GM12878 (cell line): ENCODE data around the gene CERT1. TPM values are rescaled to one million over a fixed set of nuclear protein-coding genes. Genes with fewer than 3 reads are reported as not detected.

Experiments
- ATAC-seq: fragments of 200-7000 bp; cut with Tn5 transposase; 3 replicates; pipeline ENCODE4 v1.9.1; 2020; ENCODE audit warnings: mild to moderate bottlenecking, moderate library complexity
- BruUV-seq: library from RNA; stranded (reverse); fragments of 400-500 nt; replicated peaks from 2 replicates; lab custom pipeline; 2021; lab: Mats Ljungman, UMichigan
- CTCF ChIA-PET: fragments of 300-600 bp; sonication (Branson Sonifier 250); formaldehyde crosslinking; extraction: SDS; loops from one replicate; lab custom pipeline; 2021; ENCODE audit warnings: inconsistent platforms; lab: Yijun Ruan, JAX
- POLR2A ChIA-PET: fragments of 350-600 bp; formaldehyde crosslinking; extraction: SDS; loops from one replicate; lab custom pipeline; 2021; ENCODE audit warnings: inconsistent platforms; lab: Charles Lee
- RAD21 ChIA-PET: fragments of 300-600 bp; sonication (Branson Sonifier 250); formaldehyde crosslinking; loops from one replicate; lab custom pipeline; 2023; ENCODE audit warnings: antibody characterized with exemption; ENCODE audit not compliant: unreplicated experiment; lab: Charles Lee
- SMC1A ChIA-PET: fragments of 300-600 bp; sonication (Branson Sonifier 250); formaldehyde crosslinking; loops from one replicate; lab custom pipeline; 2023; ENCODE audit not compliant: unreplicated experiment, uncharacterized antibody; lab: Charles Lee
- DNase-seq: peaks from one replicate; pipeline ENCODE4 v3.0.0-alpha.2; 2011; ENCODE audit warnings: low read depth, low spot score
- FAIRE-seq: peaks from 3 replicates; lab custom pipeline; 2011; peaks lifted over from hg19 to GRCh38; lab: Jason Lieb, UNC
- H2AFZ ChIP-seq: 2 replicates; pipeline ENCODE4 v1.6.0; 2011; ENCODE audit warnings: low read depth, low read length, control low read depth; ENCODE audit not compliant: control insufficient read depth
- H3K27ac ChIP-seq: 2 replicates; pipeline ENCODE4 v1.5.1; 2011; ENCODE audit warnings: control low read depth; ENCODE audit not compliant: control insufficient read depth, insufficient read depth
- H3K27me3 ChIP-seq, 2 experiments: replicated peaks in 1 of 2; 2 replicates each; pipeline versions ENCODE4 v1.6.0 to v1.6.1; 2011; ENCODE audit warnings: low read length in 1 of 2; ENCODE audit not compliant: control insufficient read depth in 2 of 2, insufficient read depth in 2 of 2
- H3K36me3 ChIP-seq, 2 experiments: 2 replicates each; pipeline ENCODE4 v1.5.1; 2011; ENCODE audit warnings: low read length in 1 of 2; ENCODE audit not compliant: control insufficient read depth in 2 of 2, insufficient read depth in 2 of 2
- H3K4me1 ChIP-seq: 2 replicates; pipeline ENCODE4 v1.6.1; 2011; ENCODE audit warnings: mild to moderate bottlenecking, low read length, moderate library complexity, mixed read lengths; ENCODE audit not compliant: control insufficient read depth, insufficient read depth
- H3K4me2 ChIP-seq: 2 replicates; pipeline ENCODE4 v1.6.0; 2011; ENCODE audit warnings: control low read depth; ENCODE audit not compliant: control insufficient read depth, insufficient read depth
- H3K4me3 ChIP-seq: fragments of 200-600 bp; sonication (generic); 2 replicates; pipeline ENCODE4 v1.5.1; 2016
- H3K79me2 ChIP-seq: 2 replicates; pipeline ENCODE4 v1.6.0; 2011; ENCODE audit warnings: low read length; ENCODE audit not compliant: control insufficient read depth, insufficient read depth
- H3K9ac ChIP-seq: 2 replicates; pipeline ENCODE4 v1.8.0; 2011; ENCODE audit warnings: low read length, control low read depth, mixed read lengths; ENCODE audit not compliant: control insufficient read depth, insufficient read depth
- H3K9me3 ChIP-seq: replicated peaks from 3 replicates; pipeline ENCODE4 v1.5.1; 2011; ENCODE audit warnings: mild to moderate bottlenecking, low read length; ENCODE audit not compliant: control insufficient read depth, insufficient read depth
- H4K20me1 ChIP-seq: 2 replicates; pipeline ENCODE4 v1.6.0; 2011; ENCODE audit not compliant: control insufficient read depth, insufficient read depth
- ATF7 ChIP-seq: fragments of 450-650 bp; IDR thresholded peaks from 2 replicates; pipeline ENCODE4 v1.6.1; 2016; ENCODE audit warnings: low read depth, mild to moderate bottlenecking
- CHD2 ChIP-seq: IDR thresholded peaks from 2 replicates; pipeline ENCODE4 v1.6.1; 2011; ENCODE audit warnings: low read depth, low read length, improper control_type of control experiment, borderline replicate concordance
- EZH2 ChIP-seq: IDR thresholded peaks from 2 replicates; pipeline ENCODE4 v1.6.1; 2012; ENCODE audit warnings: low read depth, mild to moderate bottlenecking, control low read depth, inconsistent platforms, low read length, borderline replicate concordance; ENCODE audit not compliant: control insufficient read depth
- IKZF1 ChIP-seq: fragments of 450-650 bp; conservative IDR thresholded peaks from 2 replicates; pipeline ENCODE4 v1.6.1; 2017; ENCODE audit warnings: antibody characterized with exemption, mild to moderate bottlenecking
- NFIC ChIP-seq: IDR thresholded peaks from 2 replicates; pipeline ENCODE4 v1.6.1; 2012; ENCODE audit warnings: low read depth, mild to moderate bottlenecking, inconsistent platforms, low read length, moderate library complexity
- NFYA ChIP-seq: IDR thresholded peaks from 2 replicates; pipeline ENCODE4 v1.6.1; 2011; ENCODE audit warnings: low read depth, mild to moderate bottlenecking, low read length, improper control_type of control experiment, borderline replicate concordance
- POLR2A ChIP-seq: IDR thresholded peaks from 2 replicates; pipeline ENCODE4 v1.6.1; 2011; ENCODE audit warnings: low read depth, mild to moderate bottlenecking, low read length
- POLR2AphosphoS2 ChIP-seq: IDR thresholded peaks from 2 replicates; pipeline ENCODE4 v1.6.1; 2011; ENCODE audit warnings: low read depth, mild to moderate bottlenecking, low read length, improper control_type of control experiment, moderate library complexity
- TARDBP ChIP-seq: IDR thresholded peaks from 2 replicates; pipeline ENCODE4 v1.6.1; 2016; ENCODE audit warnings: borderline replicate concordance
- ZSCAN29 ChIP-seq: fragments of 450-650 bp; IDR thresholded peaks from 2 replicates; pipeline ENCODE4 v1.6.1; 2017; ENCODE audit warnings: mild to moderate bottlenecking, moderate library complexity
- WGBS: methylation state at CpG from one replicate; pipeline ENCODE4 v1.1.6; 2016; ENCODE audit warnings: low lambda C conversion rate; ENCODE audit not compliant: insufficient replicate concordance, insufficient coverage; ENCODE audit errors: missing lambda C conversion rate; 5-methylcytosine and 5-hydroxymethylcytosine counted together
- in situ Hi-C: fragments of 300-500 bp; cut with MboI; formaldehyde crosslinking; loops from 9 replicates; pipeline ENCODE4 v1.14.3; 2018; ENCODE audit warnings: mixed read lengths
- intact Hi-C: fragments of 100-400 bp; cut with micrococcal nuclease; formaldehyde crosslinking; loops from one replicate; pipeline ENCODE4 v1.14.2; 2022; ENCODE audit not compliant: unreplicated experiment
- polyA plus RNA-seq, 11 experiments: library from polyadenylated mRNA; depleted of rRNA in 4 of 11; unstranded in 6 of 11; stranded (reverse) in 5 of 11; fragments of >200 nt; fragmentation: Nextera tagmentation in 4 of 11; fragmentation: Illumina TruSeq in 1 of 11; extraction: Ambion mirVana in 4 of 11; extraction: Trizol in 1 of 11; gene quantifications; 1 replicate in 1 of 11; 2 replicates in 10 of 11; pipeline versions ENCODE4 v1.2.1 to v1.2.3, GENCODE V29; 2011 to 2016; ENCODE audit warnings: inconsistent platforms in 2 of 11, missing spikeins in 2 of 11, low read depth in 1 of 11
- total RNA-seq, 4 experiments: library from RNA; depleted of rRNA in 3 of 4; stranded (reverse); fragments of >200 nt in 3 of 4; fragmentation: Illumina TruSeq in 1 of 4; extraction: Trizol in 1 of 4; gene quantifications; 2 replicates each; pipeline versions ENCODE4 v1.2.1 to v1.2.3, GENCODE V29; 2013 to 2021
- TF ChIP-seq, protein P1 (sequence below): IDR thresholded peaks from 2 replicates; pipeline ENCODE4 v1.6.1; 2011; ENCODE audit warnings: borderline replicate concordance, low read depth, mild to moderate bottlenecking, moderate library complexity, low read length; ENCODE audit not compliant: insufficient read depth, poor library complexity, severe bottlenecking
- TF ChIP-seq, protein P2 (sequence below), 3 experiments: IDR thresholded peaks in 2 of 3; conservative IDR thresholded peaks in 1 of 3; 2 replicates each; pipeline ENCODE4 v1.5.1; 2011; ENCODE audit warnings: low read depth in 3 of 3, low read length in 3 of 3, mild to moderate bottlenecking in 3 of 3, control low read depth in 2 of 3, moderate library complexity in 2 of 3, inconsistent platforms in 1 of 3, mixed read lengths in 1 of 3; ENCODE audit not compliant: control insufficient read depth in 2 of 3, insufficient read depth in 1 of 3; ENCODE audit errors: extremely low read depth in 1 of 3

Gene CERT1
- total and polyA plus RNA-seq, 10 of the 15 experiments (the other 5 are each of a cell fraction or from before 2014, with no cell fraction given), result 7.7 to 36.7 (median 25.6) TPM

DNA sequence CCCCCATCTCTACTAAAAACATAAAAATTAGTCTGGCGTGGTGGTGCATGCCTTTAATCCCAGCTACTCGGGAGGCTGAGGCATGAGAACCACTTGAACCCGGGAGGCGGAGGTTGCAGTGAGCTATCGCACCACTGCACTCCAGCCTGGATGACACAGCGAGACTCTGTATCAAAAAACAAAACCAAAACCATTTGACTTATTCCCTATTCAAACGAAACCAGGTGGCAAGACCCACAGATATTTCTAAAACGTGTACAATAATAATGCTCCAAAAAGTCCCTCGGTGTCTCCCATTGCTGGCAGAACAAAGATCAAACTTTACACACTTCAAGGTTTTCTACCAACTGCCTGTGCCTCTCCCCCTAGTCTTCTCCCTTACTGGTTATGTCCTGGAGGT is 144.6 kb downstream of the CERT1 start (continued):
- TF ChIP-seq, protein P1, sequence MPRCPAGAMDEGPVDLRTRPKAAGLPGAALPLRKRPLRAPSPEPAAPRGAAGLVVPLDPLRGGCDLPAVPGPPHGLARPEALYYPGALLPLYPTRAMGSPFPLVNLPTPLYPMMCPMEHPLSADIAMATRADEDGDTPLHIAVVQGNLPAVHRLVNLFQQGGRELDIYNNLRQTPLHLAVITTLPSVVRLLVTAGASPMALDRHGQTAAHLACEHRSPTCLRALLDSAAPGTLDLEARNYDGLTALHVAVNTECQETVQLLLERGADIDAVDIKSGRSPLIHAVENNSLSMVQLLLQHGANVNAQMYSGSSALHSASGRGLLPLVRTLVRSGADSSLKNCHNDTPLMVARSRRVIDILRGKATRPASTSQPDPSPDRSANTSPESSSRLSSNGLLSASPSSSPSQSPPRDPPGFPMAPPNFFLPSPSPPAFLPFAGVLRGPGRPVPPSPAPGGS, result no peak
- TF ChIP-seq CHD2 (no peak), ATF7 (0 out of 2 replicates have a peak, but pooled peaks have one; percentile 13), NFIC (no peak), ZSCAN29 (no peak), EZH2 (no peak)
- TF ChIP-seq, protein P2, sequence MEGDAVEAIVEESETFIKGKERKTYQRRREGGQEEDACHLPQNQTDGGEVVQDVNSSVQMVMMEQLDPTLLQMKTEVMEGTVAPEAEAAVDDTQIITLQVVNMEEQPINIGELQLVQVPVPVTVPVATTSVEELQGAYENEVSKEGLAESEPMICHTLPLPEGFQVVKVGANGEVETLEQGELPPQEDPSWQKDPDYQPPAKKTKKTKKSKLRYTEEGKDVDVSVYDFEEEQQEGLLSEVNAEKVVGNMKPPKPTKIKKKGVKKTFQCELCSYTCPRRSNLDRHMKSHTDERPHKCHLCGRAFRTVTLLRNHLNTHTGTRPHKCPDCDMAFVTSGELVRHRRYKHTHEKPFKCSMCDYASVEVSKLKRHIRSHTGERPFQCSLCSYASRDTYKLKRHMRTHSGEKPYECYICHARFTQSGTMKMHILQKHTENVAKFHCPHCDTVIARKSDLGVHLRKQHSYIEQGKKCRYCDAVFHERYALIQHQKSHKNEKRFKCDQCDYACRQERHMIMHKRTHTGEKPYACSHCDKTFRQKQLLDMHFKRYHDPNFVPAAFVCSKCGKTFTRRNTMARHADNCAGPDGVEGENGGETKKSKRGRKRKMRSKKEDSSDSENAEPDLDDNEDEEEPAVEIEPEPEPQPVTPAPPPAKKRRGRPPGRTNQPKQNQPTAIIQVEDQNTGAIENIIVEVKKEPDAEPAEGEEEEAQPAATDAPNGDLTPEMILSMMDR (IDR thresholded peaks at IDR 0.05 in 2 of 3, conservative IDR thresholded peaks at IDR 0.05 in 1 of 3; ENCODE audit: control insufficient read depth in 2 of 3, extremely low read depth in 1 of 3, insufficient read depth in 1 of 3, low read depth in 3 of 3, low read length in 3 of 3), result no peak

DNA sequence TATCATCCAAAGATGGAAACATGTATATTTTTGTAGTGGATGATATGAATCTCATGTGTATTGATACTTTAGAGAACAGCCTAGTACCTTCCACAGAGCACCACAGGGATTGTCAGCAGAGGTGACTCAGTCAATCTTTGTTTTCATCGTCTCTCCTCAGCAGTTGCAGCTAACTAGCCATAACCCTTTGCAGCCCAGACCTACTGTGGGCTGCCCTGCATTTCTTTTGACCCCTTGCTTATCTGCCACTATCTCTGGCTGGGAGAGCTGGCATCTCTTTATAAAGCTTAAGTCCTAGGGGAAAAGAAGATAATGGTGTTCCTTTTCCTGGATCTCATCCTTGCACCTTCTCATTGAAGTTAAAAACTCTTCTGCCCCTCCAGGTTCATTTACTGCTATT is 145.7 kb downstream of the CERT1 start:
- Histone ChIP-seq H3K27ac (no peak overlapping the region), H3K4me3 (no peak overlapping the region), H3K27me3 (no peaks in the 10 kb centered on the region), H3K4me2 (no peak overlapping the region), H3K36me3 (peaks cover 0 to 14% of the 10 kb centered on the region in 2 experiments; a peak in 3 of 4 replicates), H2AFZ (no peak overlapping the region), H3K4me1 (peaks cover 14% of the 10 kb centered on the region), H3K79me2 (no peaks in the 10 kb centered on the region), H4K20me1 (no peaks in the 10 kb centered on the region), H3K9ac (no peak overlapping the region), H3K9me3 (no peaks in the 10 kb centered on the region)
- no peak for FAIRE-seq
- no peak for DNase-seq
- no peak for ATAC-seq
- intact Hi-C loops (loop anchor here (10.0 kb wide), 1 partner anchor 1299 kb away; no protein-coding TSS in a partner anchor), in situ Hi-C loops (no loop called here)
- ChIA-PET CTCF (interaction anchor here (0.5 to 6.7 kb wide), 5 partner anchors 10 to 317 kb away, joined by 3 to 31 read pairs (median 4); no protein-coding TSS in a partner anchor), POLR2A (no interaction called here), SMC1A (interaction anchor here (1.0 to 2.5 kb wide), 6 partner anchors 12 to 299 kb away, joined by 3 to 11 read pairs (median 4); partner anchors contain the start of genes ANKRD31 and HMGCR), RAD21 (interaction anchor here (0.6 to 1.3 kb wide), 5 partner anchors 14 to 315 kb away, joined by 3 to 5 read pairs (median 3); partner anchors contain the start of gene ANKRD31)
- TF ChIP-seq IKZF1, result no peak
- no peak for TF ChIP-seq NFYA
- peak; percentile 25; the same call in 1 of the 2 replicates for TF ChIP-seq POLR2A
- TF ChIP-seq POLR2AphosphoS2, result 0 out of 2 replicates have a peak, but pooled peaks have one; percentile 18
- no peak for TF ChIP-seq TARDBP
- BruUV-seq, result no TSS peak
- 100% methylated on average over 1 of the region's 1 CpG for WGBS
